Thoracic aorta (tissue), 2 donors: Measurements from ENCODE around the gene MSL3B.
"Not testable (repeated sequence)": the region's sequence is repeated elsewhere in the genome, so short reads cannot be mapped to it uniquely, and the experiment has no call there.

Source experiments
- ATAC-seq: fragments of 150-250 bp; one replicate; pipeline ENCODE4 v1.8.0; 2017; ENCODE audit warnings: low read depth; ENCODE audit not compliant: insufficient number of reproducible peaks, low FRiP score
- DNase-seq: peaks from one replicate; pipeline ENCODE4 v3.0.0-alpha.2; 2020; ENCODE audit warnings: low spot score
- H3K27ac ChIP-seq, 2 donors: fragments of 200-600 bp; sonication (generic); 1 replicate in 1 of 2; 2 replicates in 1 of 2; pipeline ENCODE4 v1.5.1; 2016; ENCODE audit warnings: mild to moderate bottlenecking in 2 of 2, moderate library complexity in 2 of 2
- H3K27me3 ChIP-seq: fragments of 200-600 bp; sonication (generic); replicated peaks from 2 replicates; pipeline ENCODE4 v1.6.0; 2016; ENCODE audit warnings: mild to moderate bottlenecking; ENCODE audit not compliant: insufficient read depth
- H3K36me3 ChIP-seq: fragments of 200-600 bp; sonication (generic); one replicate; pipeline ENCODE4 v1.5.1; 2016
- H3K4me1 ChIP-seq, 2 donors: fragments of 200-600 bp; sonication (generic); 1 replicate in 1 of 2; 2 replicates in 1 of 2; pipeline versions ENCODE4 v1.5.1 to v1.6.0; 2016; ENCODE audit warnings: low read depth in 2 of 2, mild to moderate bottlenecking in 1 of 2; ENCODE audit not compliant: control insufficient read depth in 1 of 2
- H3K4me3 ChIP-seq: fragments of 200-600 bp; sonication (generic); 2 replicates; pipeline ENCODE4 v1.5.1; 2016; ENCODE audit warnings: mild to moderate bottlenecking
- H3K9me3 ChIP-seq: fragments of 200-600 bp; sonication (generic); 2 replicates; pipeline ENCODE4 v1.5.1; 2016
- CTCF ChIP-seq: fragments of 200-600 bp; sonication (generic); IDR thresholded peaks from one replicate; pipeline ENCODE4 v1.5.1; 2019; ENCODE audit warnings: antibody characterized with exemption

The MSL3B gene

GRCh38 chr2:233905945-233906344 is 37.8 kb upstream of the MSL3B start:
- no peak for TF ChIP-seq CTCF
- Histone ChIP-seq H3K27ac (no peak overlapping the region), H3K27me3 (no peaks in the 10 kb centered on the region), H3K36me3 (no peaks in the 10 kb centered on the region), H3K4me3 (no peak overlapping the region), H3K9me3 (no peaks in the 10 kb centered on the region), H3K4me1 (no peaks in the 10 kb centered on the region)
- ATAC-seq (no peak), DNase-seq (no peak)

DNA sequence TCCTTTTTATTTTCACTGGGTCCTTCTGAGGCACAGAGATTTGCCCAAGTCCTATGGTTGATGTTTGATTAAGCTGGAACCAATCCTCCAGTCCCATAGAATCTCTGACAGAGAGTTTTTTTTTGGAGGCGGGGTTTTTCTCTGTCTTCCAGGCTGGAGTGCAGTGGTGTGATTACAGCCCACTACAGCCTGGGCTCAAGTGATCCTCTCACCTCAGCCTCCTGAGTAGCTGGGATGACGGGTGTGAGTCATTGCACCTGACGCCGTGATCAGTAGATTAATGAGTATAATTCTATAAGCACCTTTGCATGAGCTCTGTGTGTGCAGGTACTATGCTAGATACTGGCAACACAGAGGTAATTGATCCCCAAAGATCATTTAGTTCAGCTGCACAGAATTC is 33.7 kb upstream of the MSL3B start:
- H3K9me3 ChIP-seq: no peaks in the 10 kb centered on the region
- ATAC-seq (no peak), DNase-seq (no peak)
- no peak overlapping the region for H3K27ac ChIP-seq
- H3K36me3 ChIP-seq: no peaks in the 10 kb centered on the region
- TF ChIP-seq CTCF: no peak
- H3K4me1 ChIP-seq: no peaks in the 10 kb centered on the region
- no peak overlapping the region for H3K4me3 ChIP-seq
- H3K27me3 ChIP-seq: no peaks in the 10 kb centered on the region

DNA sequence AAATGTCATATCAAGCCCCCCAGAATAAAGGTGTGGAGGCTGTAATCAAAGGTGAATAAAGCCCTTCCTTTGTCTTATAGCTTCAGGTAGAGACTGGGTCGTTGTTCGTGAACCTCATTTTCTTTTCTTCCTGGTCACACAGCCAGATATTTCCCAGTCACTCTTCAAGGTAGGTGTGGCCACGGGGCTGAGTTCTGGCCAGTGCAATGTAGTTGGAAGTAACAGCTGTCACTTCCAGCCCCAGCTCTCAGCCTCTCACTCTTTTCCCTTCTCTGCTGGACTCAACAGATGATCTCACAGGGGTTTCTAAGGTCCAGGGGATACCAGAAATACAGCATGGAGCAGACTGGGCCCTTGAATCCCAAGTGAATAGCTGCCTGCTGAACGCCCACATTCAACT is 33.2 kb upstream of the MSL3B start:
- no peak overlapping the region for H3K4me3 ChIP-seq
- H3K36me3 ChIP-seq: no peaks in the 10 kb centered on the region
- no peak for ATAC-seq
- no peaks in the 10 kb centered on the region for H3K4me1 ChIP-seq
- H3K27me3 ChIP-seq: no peaks in the 10 kb centered on the region
- no peaks in the 10 kb centered on the region for H3K9me3 ChIP-seq
- H3K27ac ChIP-seq: no peak overlapping the region
- TF ChIP-seq CTCF: no peak
- DNase-seq: no peak

DNA sequence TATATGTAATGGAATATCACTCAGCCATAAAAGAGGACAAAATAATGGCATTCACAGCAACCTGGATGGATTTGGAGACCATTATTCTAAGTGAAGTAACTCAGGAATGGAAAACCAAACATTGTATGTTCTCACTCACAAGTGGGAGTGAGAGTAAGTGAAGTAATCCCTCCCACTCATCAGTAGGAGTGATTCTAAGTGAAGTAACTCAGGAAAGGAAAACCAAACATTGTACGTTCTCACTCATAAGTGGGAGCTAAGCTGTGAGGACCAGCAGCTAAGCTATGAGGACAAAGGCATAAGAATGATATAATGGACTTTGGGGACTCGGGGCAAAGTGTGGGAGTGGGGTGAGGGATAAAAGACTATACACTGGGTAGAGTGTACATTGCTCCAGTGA is 28.1 kb upstream of the MSL3B start:
- not testable (repeated sequence) for H3K36me3 ChIP-seq, H3K27ac ChIP-seq, H3K4me3 ChIP-seq, H3K27me3 ChIP-seq, H3K4me1 ChIP-seq, H3K9me3 ChIP-seq, DNase-seq, ATAC-seq

- Histone ChIP-seq H3K27me3 (no peaks in the 10 kb centered on the region), H3K4me3 (no peak overlapping the region), H3K9me3 (no peaks in the 10 kb centered on the region), H3K27ac (no peak overlapping the region), H3K4me1 (no peaks in the 10 kb centered on the region), H3K36me3 (no peaks in the 10 kb centered on the region)
- no peak for TF ChIP-seq CTCF
- DNase-seq (no peak), ATAC-seq (no peak)
These were observed 24.6 kb upstream of the MSL3B start for GRCh38 chr2:233892793-233893192.

- Histone ChIP-seq H3K27me3 (no peaks in the 10 kb centered on the region), H3K27ac (no peak overlapping the region), H3K4me3 (no peak overlapping the region), H3K9me3 (peaks cover 5% of the 10 kb centered on the region), H3K36me3 (no peaks in the 10 kb centered on the region), H3K4me1 (no peaks in the 10 kb centered on the region)
- ATAC-seq: no peak
- TF ChIP-seq CTCF: no peak
- DNase-seq: no peak
These were observed 14.2 kb upstream of the MSL3B start for GRCh38 chr2:233882353-233882752.

GRCh38 chr2:233872125-233872524 is 3.9 kb upstream of the MSL3B start:
- ATAC-seq: not testable (repeated sequence)

More at GRCh38 chr2:233872125-233872524, 3.9 kb upstream of the MSL3B start:
- not testable (repeated sequence) for H3K4me3 ChIP-seq, H3K9me3 ChIP-seq, H3K27me3 ChIP-seq, DNase-seq, H3K36me3 ChIP-seq, H3K4me1 ChIP-seq, H3K27ac ChIP-seq
